DOHH2 (cell line): ENCODE measurements around the gene NAA11.
"Not testable (repeated sequence)": the region's sequence is repeated elsewhere in the genome, so short reads cannot be mapped to it uniquely, and the experiment has no call there.

Experiments
- H3F3A ChIP-seq: fragments of 200-600 bp; sonication (generic), shearing (Covaris generic); 2 replicates; pipeline ENCODE4 v1.6.0; 2016; ENCODE audit warnings: antibody characterized with exemption, mild to moderate bottlenecking; ENCODE audit not compliant: control insufficient read depth, insufficient read depth
- H3K27ac ChIP-seq: fragments of 200-600 bp; sonication (generic); 2 replicates; pipeline ENCODE4 v1.5.1; 2014; ENCODE audit warnings: low read depth, mild to moderate bottlenecking, low read length, moderate library complexity
- H3K27me3 ChIP-seq: fragments of 200-600 bp; sonication (generic); 2 replicates; pipeline ENCODE4 v1.6.1; 2014; ENCODE audit warnings: mild to moderate bottlenecking, low read length, mixed read lengths; ENCODE audit not compliant: control insufficient read depth
- H3K36me3 ChIP-seq: fragments of 200-600 bp; sonication (generic); 2 replicates; pipeline ENCODE4 v1.6.1; 2014; ENCODE audit warnings: mild to moderate bottlenecking, low read length, moderate library complexity, mixed read lengths; ENCODE audit not compliant: control insufficient read depth
- H3K4me1 ChIP-seq: fragments of 200-600 bp; sonication (generic); 2 replicates; pipeline ENCODE4 v1.6.1; 2014; ENCODE audit warnings: mild to moderate bottlenecking, low read length, mixed read lengths; ENCODE audit not compliant: control insufficient read depth
- H3K4me2 ChIP-seq: fragments of 200-600 bp; sonication (generic); 2 replicates; pipeline ENCODE4 v1.6.0; 2014; ENCODE audit warnings: mild to moderate bottlenecking, low read length, moderate library complexity
- H3K4me3 ChIP-seq: fragments of 200-600 bp; sonication (generic); 2 replicates; pipeline ENCODE4 v1.5.1; 2014; ENCODE audit warnings: mild to moderate bottlenecking, low read length, mixed read lengths
- H3K79me2 ChIP-seq: fragments of 200-600 bp; sonication (generic); 2 replicates; pipeline ENCODE4 v1.6.1; 2014; ENCODE audit warnings: mild to moderate bottlenecking, low read length, mixed read lengths; ENCODE audit not compliant: control insufficient read depth
- H3K9me2 ChIP-seq: fragments of 200-600 bp; sonication (generic); replicated peaks from 2 replicates; pipeline ENCODE4 v1.6.1; 2014; ENCODE audit warnings: mild to moderate bottlenecking, low read length, mixed read lengths; ENCODE audit not compliant: control insufficient read depth
- H3K9me3 ChIP-seq: fragments of 200-600 bp; sonication (generic); 2 replicates; pipeline ENCODE4 v1.6.1; 2014; ENCODE audit warnings: antibody characterized with exemption, low read length, mixed read lengths; ENCODE audit not compliant: control insufficient read depth, insufficient read depth
- H4K20me1 ChIP-seq: fragments of 200-600 bp; sonication (generic); 2 replicates; pipeline ENCODE4 v1.6.0; 2014; ENCODE audit warnings: low read depth, mild to moderate bottlenecking, antibody characterized with exemption, low read length, moderate library complexity; ENCODE audit not compliant: control insufficient read depth, insufficient read depth
- CTCF ChIP-seq: fragments of 200-600 bp; sonication (generic); IDR thresholded peaks from one replicate; pipeline ENCODE4 v1.5.1; 2014; ENCODE audit warnings: antibody characterized with exemption, mild to moderate bottlenecking, low read depth, low read length; ENCODE audit not compliant: poor library complexity, severe bottlenecking
- EZH2phosphoT487 ChIP-seq: fragments of 200-600 bp; sonication (generic); IDR thresholded peaks from 2 replicates; pipeline ENCODE4 v1.6.1; 2017; ENCODE audit warnings: borderline replicate concordance, mild to moderate bottlenecking, antibody characterized with exemption, low read length, moderate library complexity, mixed read lengths

Gene NAA11

DNA sequence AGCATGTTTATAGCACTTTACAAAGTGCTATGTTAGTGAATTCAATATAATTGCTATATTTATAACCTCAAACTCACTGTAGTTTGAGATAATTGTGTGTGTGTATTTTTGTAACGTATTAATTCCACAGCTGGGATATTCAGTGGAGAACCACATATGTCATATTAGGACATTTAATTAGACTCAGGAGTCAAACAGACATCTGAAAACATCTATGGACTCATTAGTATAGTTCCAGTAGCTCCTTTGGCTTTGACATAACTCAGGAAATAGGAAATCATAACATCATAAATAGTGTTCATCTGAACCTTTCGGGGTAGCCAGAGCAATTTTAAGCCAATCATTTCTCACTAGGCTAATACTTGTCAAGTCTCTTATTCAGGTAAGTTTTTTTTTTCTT lies 38.8 kb downstream of the NAA11 start:
- H3K9me2 ChIP-seq: no peaks in the 10 kb centered on the region
- H3K27me3 ChIP-seq: no peaks in the 10 kb centered on the region
- H3K4me2 ChIP-seq: no peak overlapping the region
- no peaks in the 10 kb centered on the region for H3K4me1 ChIP-seq
- H3K9me3 ChIP-seq: no peaks in the 10 kb centered on the region
- H3K79me2 ChIP-seq: no peaks in the 10 kb centered on the region
- H3F3A ChIP-seq: no peaks in the 10 kb centered on the region
- TF ChIP-seq EZH2phosphoT487 (no peak), CTCF (no peak)
- H3K36me3 ChIP-seq: no peaks in the 10 kb centered on the region
- H3K27ac ChIP-seq: no peak overlapping the region
- H4K20me1 ChIP-seq: no peaks in the 10 kb centered on the region
- H3K4me3 ChIP-seq: no peak overlapping the region

- H3K4me3 ChIP-seq: no peak overlapping the region
- H3K4me1 ChIP-seq: no peaks in the 10 kb centered on the region
- no peaks in the 10 kb centered on the region for H3K9me3 ChIP-seq
- no peaks in the 10 kb centered on the region for H3K36me3 ChIP-seq
- no peaks in the 10 kb centered on the region for H3K79me2 ChIP-seq
- H4K20me1 ChIP-seq: no peaks in the 10 kb centered on the region
- H3F3A ChIP-seq: no peaks in the 10 kb centered on the region
- no peaks in the 10 kb centered on the region for H3K9me2 ChIP-seq
- no peak overlapping the region for H3K4me2 ChIP-seq
- H3K27me3 ChIP-seq: no peaks in the 10 kb centered on the region
- no peak for TF ChIP-seq CTCF
- no peak for TF ChIP-seq EZH2phosphoT487
- H3K27ac ChIP-seq: no peak overlapping the region
Measured at GRCh38 chr4:79281566-79282359, 44.1 kb downstream of the NAA11 start.

- H4K20me1 ChIP-seq, H3K27me3 ChIP-seq, H3K9me2 ChIP-seq, H3K4me3 ChIP-seq, H3K79me2 ChIP-seq, H3K27ac ChIP-seq, H3K36me3 ChIP-seq, H3F3A ChIP-seq, H3K9me3 ChIP-seq, H3K4me2 ChIP-seq, H3K4me1 ChIP-seq: not testable (repeated sequence)
Measured at GRCh38 chr4:79277467-79277866, 48.4 kb downstream of the NAA11 start.

- Histone ChIP-seq H3K4me2 (no peak overlapping the region), H3K4me1 (no peaks in the 10 kb centered on the region), H3K27me3 (no peaks in the 10 kb centered on the region), H3K9me2 (no peaks in the 10 kb centered on the region), H3F3A (no peaks in the 10 kb centered on the region), H3K4me3 (no peak overlapping the region), H3K27ac (no peak overlapping the region), H3K36me3 (no peaks in the 10 kb centered on the region), H3K9me3 (no peaks in the 10 kb centered on the region), H3K79me2 (no peaks in the 10 kb centered on the region), H4K20me1 (no peaks in the 10 kb centered on the region)
- no peak for TF ChIP-seq EZH2phosphoT487
- no peak for TF ChIP-seq CTCF
Measured at GRCh38 chr4:79273915-79274314, 51.9 kb downstream of the NAA11 start.
